ENCODE results near the gene MBNL2. TPM values are rescaled to one million over a fixed set of nuclear protein-coding genes. Genes with fewer than 3 reads are reported as not detected.

Gene MBNL2
- total and polyA plus RNA-seq, 2 experiments from 2014 or later = 0.55 to 3.2 TPM

DNA sequence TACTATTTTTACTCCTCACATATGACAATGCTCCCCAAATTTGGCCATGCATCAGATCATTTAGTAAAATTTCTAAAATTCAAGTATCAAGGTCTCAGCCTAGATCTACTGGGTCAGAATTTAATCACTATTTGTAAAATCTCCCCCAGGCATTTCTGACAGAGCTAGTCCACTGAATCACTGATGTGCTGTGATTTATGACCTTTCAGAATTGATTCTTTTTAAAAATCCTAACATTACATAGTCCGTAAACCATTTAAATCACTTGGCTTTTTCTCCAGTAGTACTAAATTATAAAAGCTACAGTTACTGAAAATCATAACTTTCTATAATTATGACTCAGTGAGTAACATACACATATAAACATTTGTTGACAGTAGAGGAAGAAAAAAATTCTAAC is 119.0 kb downstream of the MBNL2 start:
- no peak for ATAC-seq
- no peak overlapping the region for H3K27ac ChIP-seq (ENCODE audit: low read depth)
- no peaks in the 10 kb centered on the region for H3K9me2 ChIP-seq (ENCODE audit: insufficient read depth)
- H3K4me1 Mint-ChIP-seq = peaks cover under 1% of the 10 kb centered on the region; the same call in 1 of the 3 replicates
- H3K9me3 Mint-ChIP-seq = no peaks in the 10 kb centered on the region
- no peak overlapping the region for H2AFZ ChIP-seq
- H3K4me1 ChIP-seq (ENCODE audit: insufficient read depth) = no peaks in the 10 kb centered on the region
- no peak overlapping the region for H3K4me2 ChIP-seq
- no peaks in the 10 kb centered on the region for H3F3A ChIP-seq (replicated peaks; ENCODE audit: low read depth)
- no peaks in the 10 kb centered on the region for H3K79me2 ChIP-seq (replicated peaks; ENCODE audit: insufficient read depth)
- H3K36me3 ChIP-seq (ENCODE audit: insufficient read depth) = no peaks in the 10 kb centered on the region
- H4K20me1 ChIP-seq (replicated peaks; ENCODE audit: insufficient read depth) = no peaks in the 10 kb centered on the region
- no peaks in the 10 kb centered on the region for H3K27me3 Mint-ChIP-seq (ENCODE audit: insufficient read depth, low read depth, poor library complexity)
- no peaks in the 10 kb centered on the region for H3K27me3 ChIP-seq (ENCODE audit: insufficient read depth)
- no peaks in the 10 kb centered on the region for H3K36me3 Mint-ChIP-seq (ENCODE audit: low read depth)
- H3K27ac Mint-ChIP-seq = no peak overlapping the region
- no peak for DNase-seq (ENCODE audit: low spot score)
- TF ChIP-seq ZNF331 (CRISPR knock-in tag; IDR thresholded peaks at IDR 0.05; ENCODE audit: low read depth) (no peak), ZNF114 (CRISPR knock-in tag; IDR thresholded peaks at IDR 0.05) (no peak), EZH2phosphoT487 (IDR thresholded peaks at IDR 0.05; ENCODE audit: unreplicated experiment) (no peak)
- H3K4me3 Mint-ChIP-seq = no peak overlapping the region
- H3K4me3 ChIP-seq = no peak overlapping the region

DNA sequence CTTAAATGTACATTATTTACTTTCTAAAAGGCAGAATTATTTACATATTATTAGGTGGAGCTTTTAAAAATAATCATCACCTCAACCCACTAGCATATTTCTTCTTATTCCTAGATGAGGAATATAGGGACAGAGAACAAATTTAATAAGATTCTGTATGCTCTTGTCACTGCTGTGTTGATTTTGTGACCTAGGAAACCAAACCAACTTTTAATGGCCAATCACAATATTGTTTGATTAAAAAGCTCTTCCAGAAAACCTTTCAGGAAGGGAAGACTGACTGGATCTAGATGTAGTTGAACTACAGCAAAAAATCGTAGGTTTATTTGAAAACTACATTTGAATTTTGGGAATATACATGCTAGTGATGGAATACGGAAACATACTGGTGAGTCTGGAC is 120.0 kb downstream of the MBNL2 start:
- Mint-ChIP-seq H3K4me1 (peaks cover 2% of the 10 kb centered on the region; the same call in 1 of the 3 replicates), H3K4me3 (no peak overlapping the region), H3K36me3 (ENCODE audit: low read depth) (no peaks in the 10 kb centered on the region), H3K9me3 (no peaks in the 10 kb centered on the region), H3K27ac (no peak overlapping the region), H3K27me3 (ENCODE audit: insufficient read depth, low read depth, poor library complexity) (no peaks in the 10 kb centered on the region)
- DNase-seq (ENCODE audit: low spot score) (no peak), ATAC-seq (no peak)
- Histone ChIP-seq H3K4me1 (ENCODE audit: insufficient read depth) (no peaks in the 10 kb centered on the region), H2AFZ (no peak overlapping the region), H3F3A (replicated peaks; ENCODE audit: low read depth) (no peaks in the 10 kb centered on the region), H3K9me2 (ENCODE audit: insufficient read depth) (no peaks in the 10 kb centered on the region), H3K4me2 (no peak overlapping the region), H3K27ac (ENCODE audit: low read depth) (no peak overlapping the region), H3K4me3 (no peak overlapping the region), H4K20me1 (replicated peaks; ENCODE audit: insufficient read depth) (no peaks in the 10 kb centered on the region), H3K79me2 (replicated peaks; ENCODE audit: insufficient read depth) (no peaks in the 10 kb centered on the region), H3K27me3 (ENCODE audit: insufficient read depth) (no peaks in the 10 kb centered on the region), H3K36me3 (ENCODE audit: insufficient read depth) (no peaks in the 10 kb centered on the region)
- TF ChIP-seq ZNF114 (CRISPR knock-in tag; IDR thresholded peaks at IDR 0.05) (no peak), STAT1 (IDR thresholded peaks at IDR 0.05; ENCODE audit: unreplicated experiment) (no peak), NANOG (IDR thresholded peaks at IDR 0.05; ENCODE audit: borderline replicate concordance) (no peak), REST (IDR thresholded peaks at IDR 0.05; ENCODE audit: unreplicated experiment) (no peak), CREB1 (CRISPR knock-in tag; IDR thresholded peaks at IDR 0.05; ENCODE audit: low read depth) (no peak), EZH2 (IDR thresholded peaks at IDR 0.05; ENCODE audit: low read depth, unreplicated experiment) (no peak)
- TF ChIP-seq, protein P1, sequence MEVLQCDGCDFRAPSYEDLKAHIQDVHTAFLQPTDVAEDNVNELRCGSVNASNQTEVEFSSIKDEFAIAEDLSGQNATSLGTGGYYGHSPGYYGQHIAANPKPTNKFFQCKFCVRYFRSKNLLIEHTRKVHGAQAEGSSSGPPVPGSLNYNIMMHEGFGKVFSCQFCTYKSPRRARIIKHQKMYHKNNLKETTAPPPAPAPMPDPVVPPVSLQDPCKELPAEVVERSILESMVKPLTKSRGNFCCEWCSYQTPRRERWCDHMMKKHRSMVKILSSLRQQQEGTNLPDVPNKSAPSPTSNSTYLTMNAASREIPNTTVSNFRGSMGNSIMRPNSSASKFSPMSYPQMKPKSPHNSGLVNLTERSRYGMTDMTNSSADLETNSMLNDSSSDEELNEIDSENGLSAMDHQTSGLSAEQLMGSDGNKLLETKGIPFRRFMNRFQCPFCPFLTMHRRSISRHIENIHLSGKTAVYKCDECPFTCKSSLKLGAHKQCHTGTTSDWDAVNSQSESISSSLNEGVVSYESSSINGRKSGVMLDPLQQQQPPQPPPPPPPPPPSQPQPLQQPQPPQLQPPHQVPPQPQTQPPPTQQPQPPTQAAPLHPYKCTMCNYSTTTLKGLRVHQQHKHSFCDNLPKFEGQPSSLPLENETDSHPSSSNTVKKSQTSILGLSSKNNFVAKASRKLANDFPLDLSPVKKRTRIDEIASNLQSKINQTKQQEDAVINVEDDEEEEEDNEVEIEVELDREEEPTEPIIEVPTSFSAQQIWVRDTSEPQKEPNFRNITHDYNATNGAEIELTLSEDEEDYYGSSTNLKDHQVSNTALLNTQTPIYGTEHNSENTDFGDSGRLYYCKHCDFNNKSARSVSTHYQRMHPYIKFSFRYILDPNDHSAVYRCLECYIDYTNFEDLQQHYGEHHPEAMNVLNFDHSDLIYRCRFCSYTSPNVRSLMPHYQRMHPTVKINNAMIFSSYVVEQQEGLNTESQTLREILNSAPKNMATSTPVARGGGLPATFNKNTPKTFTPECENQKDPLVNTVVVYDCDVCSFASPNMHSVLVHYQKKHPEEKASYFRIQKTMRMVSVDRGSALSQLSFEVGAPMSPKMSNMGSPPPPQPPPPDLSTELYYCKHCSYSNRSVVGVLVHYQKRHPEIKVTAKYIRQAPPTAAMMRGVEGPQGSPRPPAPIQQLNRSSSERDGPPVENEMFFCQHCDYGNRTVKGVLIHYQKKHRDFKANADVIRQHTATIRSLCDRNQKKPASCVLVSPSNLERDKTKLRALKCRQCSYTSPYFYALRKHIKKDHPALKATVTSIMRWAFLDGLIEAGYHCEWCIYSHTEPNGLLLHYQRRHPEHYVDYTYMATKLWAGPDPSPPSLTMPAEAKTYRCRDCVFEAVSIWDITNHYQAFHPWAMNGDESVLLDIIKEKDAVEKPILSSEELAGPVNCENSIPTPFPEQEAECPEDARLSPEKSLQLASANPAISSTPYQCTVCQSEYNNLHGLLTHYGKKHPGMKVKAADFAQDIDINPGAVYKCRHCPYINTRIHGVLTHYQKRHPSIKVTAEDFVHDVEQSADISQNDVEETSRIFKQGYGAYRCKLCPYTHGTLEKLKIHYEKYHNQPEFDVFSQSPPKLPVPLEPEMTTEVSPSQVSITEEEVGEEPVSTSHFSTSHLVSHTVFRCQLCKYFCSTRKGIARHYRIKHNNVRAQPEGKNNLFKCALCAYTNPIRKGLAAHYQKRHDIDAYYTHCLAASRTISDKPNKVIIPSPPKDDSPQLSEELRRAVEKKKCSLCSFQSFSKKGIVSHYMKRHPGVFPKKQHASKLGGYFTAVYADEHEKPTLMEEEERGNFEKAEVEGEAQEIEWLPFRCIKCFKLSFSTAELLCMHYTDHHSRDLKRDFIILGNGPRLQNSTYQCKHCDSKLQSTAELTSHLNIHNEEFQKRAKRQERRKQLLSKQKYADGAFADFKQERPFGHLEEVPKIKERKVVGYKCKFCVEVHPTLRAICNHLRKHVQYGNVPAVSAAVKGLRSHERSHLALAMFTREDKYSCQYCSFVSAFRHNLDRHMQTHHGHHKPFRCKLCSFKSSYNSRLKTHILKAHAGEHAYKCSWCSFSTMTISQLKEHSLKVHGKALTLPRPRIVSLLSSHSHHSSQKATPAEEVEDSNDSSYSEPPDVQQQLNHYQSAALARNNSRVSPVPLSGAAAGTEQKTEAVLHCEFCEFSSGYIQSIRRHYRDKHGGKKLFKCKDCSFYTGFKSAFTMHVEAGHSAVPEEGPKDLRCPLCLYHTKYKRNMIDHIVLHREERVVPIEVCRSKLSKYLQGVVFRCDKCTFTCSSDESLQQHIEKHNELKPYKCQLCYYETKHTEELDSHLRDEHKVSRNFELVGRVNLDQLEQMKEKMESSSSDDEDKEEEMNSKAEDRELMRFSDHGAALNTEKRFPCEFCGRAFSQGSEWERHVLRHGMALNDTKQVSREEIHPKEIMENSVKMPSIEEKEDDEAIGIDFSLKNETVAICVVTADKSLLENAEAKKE (CRISPR knock-in tag; IDR thresholded peaks at IDR 0.05) = no peak
- TF ChIP-seq, protein P2, sequence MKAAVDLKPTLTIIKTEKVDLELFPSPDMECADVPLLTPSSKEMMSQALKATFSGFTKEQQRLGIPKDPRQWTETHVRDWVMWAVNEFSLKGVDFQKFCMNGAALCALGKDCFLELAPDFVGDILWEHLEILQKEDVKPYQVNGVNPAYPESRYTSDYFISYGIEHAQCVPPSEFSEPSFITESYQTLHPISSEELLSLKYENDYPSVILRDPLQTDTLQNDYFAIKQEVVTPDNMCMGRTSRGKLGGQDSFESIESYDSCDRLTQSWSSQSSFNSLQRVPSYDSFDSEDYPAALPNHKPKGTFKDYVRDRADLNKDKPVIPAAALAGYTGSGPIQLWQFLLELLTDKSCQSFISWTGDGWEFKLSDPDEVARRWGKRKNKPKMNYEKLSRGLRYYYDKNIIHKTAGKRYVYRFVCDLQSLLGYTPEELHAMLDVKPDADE (IDR thresholded peaks at IDR 0.05) = no peak
